Peyer's patch (tissue), 4 donors: ENCODE measurements around the gene AGMO. TPM values are rescaled to one million over a fixed set of nuclear protein-coding genes. Genes with fewer than 3 reads are reported as not detected.

ENCODE experiments used
- DNase-seq, 3 donors: peaks; one replicate each; pipeline ENCODE4 v3.0.0-alpha.2; 2017 to 2019
- H3K27ac ChIP-seq, 4 donors: fragments of 200-600 bp; sonication (generic); one replicate each; pipeline ENCODE4 v1.5.1; 2016 to 2019
- H3K27me3 ChIP-seq, 2 donors: fragments of 200-600 bp; sonication (generic); one replicate each; pipeline ENCODE4 v1.5.1; 2019
- H3K36me3 ChIP-seq, 3 donors: fragments of 200-600 bp; sonication (generic); one replicate each; pipeline ENCODE4 v1.5.1; 2016 to 2019
- H3K4me1 ChIP-seq, 4 donors: fragments of 200-600 bp; sonication (generic); one replicate each; pipeline ENCODE4 v1.5.1; 2016 to 2019
- H3K4me3 ChIP-seq, 4 donors: fragments of 200-600 bp; sonication (generic); 1 replicate in 3 of 4; 2 replicates in 1 of 4; pipeline ENCODE4 v1.5.1; 2016 to 2019; ENCODE audit warnings: mild to moderate bottlenecking in 1 of 4
- H3K9me3 ChIP-seq, 4 donors: fragments of 200-600 bp; sonication (generic); one replicate each; pipeline ENCODE4 v1.5.1; 2016 to 2019; ENCODE audit warnings: mild to moderate bottlenecking in 1 of 4
- POLR2A ChIP-seq, 2 donors: fragments of 450-650 bp; IDR thresholded peaks; one replicate each; pipeline ENCODE4 v1.5.1; 2017; ENCODE audit warnings: antibody characterized with exemption in 2 of 2, mild to moderate bottlenecking in 2 of 2, moderate library complexity in 2 of 2
- total RNA-seq, 4 donors: library from RNA; depleted of rRNA; stranded (reverse); fragments of >200 nt; gene quantifications; one replicate each; pipeline ENCODE4 v1.1.0, GENCODE V29; 2016
- TF ChIP-seq, protein P1 (sequence below), 6 experiments: fragments of 450-650 bp in 4 of 6; fragments of 200-600 bp in 2 of 6; sonication (generic) in 1 of 6; IDR thresholded peaks; one replicate each; pipeline ENCODE4 v1.5.1; 2017 to 2019; ENCODE audit warnings: antibody characterized with exemption in 6 of 6, mild to moderate bottlenecking in 3 of 6, moderate library complexity in 1 of 6

Gene AGMO
- total RNA-seq, 4 donors from 2014 or later = 0.83 to 25.7 (median 15.8) TPM

DNA sequence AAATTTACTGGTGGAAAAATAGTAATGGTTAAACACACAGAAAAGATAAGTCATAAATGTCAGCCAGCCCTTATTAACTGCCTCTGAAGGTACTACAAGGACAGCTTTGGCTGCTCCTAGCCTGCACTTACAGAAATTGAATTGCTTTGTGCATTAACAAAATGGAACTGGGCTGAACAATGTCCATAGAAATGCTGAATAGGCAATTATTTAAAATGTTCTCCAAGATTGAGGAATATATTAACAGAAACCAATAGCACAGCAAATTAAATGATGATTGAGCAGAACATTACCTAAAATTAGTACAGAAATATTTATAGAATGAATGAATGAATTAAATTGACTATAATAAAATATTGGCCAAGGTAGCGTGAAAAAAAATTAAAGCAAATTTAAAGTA lies 42.4 kb upstream of the AGMO start:
- H3K27ac ChIP-seq = no peak overlapping the region
- H3K9me3 ChIP-seq = no peaks in the 10 kb centered on the region
- H3K27me3 ChIP-seq = no peaks in the 10 kb centered on the region
- H3K36me3 ChIP-seq = no peaks in the 10 kb centered on the region
- no peak overlapping the region for H3K4me3 ChIP-seq
- no peaks in the 10 kb centered on the region for H3K4me1 ChIP-seq
- DNase-seq = no peak
- TF ChIP-seq, protein P1, sequence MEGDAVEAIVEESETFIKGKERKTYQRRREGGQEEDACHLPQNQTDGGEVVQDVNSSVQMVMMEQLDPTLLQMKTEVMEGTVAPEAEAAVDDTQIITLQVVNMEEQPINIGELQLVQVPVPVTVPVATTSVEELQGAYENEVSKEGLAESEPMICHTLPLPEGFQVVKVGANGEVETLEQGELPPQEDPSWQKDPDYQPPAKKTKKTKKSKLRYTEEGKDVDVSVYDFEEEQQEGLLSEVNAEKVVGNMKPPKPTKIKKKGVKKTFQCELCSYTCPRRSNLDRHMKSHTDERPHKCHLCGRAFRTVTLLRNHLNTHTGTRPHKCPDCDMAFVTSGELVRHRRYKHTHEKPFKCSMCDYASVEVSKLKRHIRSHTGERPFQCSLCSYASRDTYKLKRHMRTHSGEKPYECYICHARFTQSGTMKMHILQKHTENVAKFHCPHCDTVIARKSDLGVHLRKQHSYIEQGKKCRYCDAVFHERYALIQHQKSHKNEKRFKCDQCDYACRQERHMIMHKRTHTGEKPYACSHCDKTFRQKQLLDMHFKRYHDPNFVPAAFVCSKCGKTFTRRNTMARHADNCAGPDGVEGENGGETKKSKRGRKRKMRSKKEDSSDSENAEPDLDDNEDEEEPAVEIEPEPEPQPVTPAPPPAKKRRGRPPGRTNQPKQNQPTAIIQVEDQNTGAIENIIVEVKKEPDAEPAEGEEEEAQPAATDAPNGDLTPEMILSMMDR (IDR thresholded peaks at IDR 0.05) = no peak
- no peak for TF ChIP-seq POLR2A (IDR thresholded peaks at IDR 0.05)

DNA sequence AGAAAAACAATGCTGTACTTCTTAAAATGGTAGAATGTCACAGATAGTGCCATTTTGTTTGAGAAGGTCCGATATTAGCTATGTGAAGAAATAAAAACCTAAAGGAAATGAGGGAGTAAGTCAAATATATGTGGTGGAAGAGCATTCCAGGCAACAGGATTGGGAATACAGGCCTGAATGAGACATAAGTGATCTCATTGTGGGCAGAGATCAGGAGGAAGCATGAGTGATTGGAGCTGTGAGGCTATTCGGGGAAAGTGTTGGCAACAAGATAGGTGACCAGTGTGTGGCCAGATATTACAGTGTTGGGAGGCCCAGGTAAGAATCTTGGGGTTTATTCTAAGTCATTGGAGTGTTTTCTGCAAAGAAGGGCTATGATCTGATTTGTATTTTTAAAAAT lies 41.3 kb upstream of the AGMO start:
- Histone ChIP-seq H3K4me3 (no peak overlapping the region), H3K9me3 (no peaks in the 10 kb centered on the region), H3K27me3 (no peaks in the 10 kb centered on the region), H3K4me1 (no peaks in the 10 kb centered on the region), H3K27ac (no peak overlapping the region), H3K36me3 (no peaks in the 10 kb centered on the region)
- no peak for DNase-seq
- no peak for TF ChIP-seq POLR2A (IDR thresholded peaks at IDR 0.05)
- TF ChIP-seq, protein P1 (IDR thresholded peaks at IDR 0.05) = no peak

DNA sequence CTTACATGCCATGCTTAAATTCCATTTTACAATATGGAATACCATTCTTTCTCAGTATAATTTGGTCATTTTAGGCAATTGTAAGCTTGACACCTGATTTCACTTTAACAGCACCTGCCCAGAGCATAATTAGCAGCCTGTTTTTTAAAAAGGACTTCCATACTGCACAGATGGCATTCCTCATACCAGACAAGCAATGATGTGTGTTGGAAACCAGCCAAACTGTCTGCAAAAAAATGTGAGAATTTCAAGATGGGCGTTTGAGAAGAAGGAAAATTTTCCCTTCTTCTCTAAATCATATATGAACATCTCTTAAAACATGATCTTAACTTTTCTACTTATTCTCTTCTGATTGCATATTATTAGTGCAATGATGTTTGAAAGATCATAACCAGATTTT lies 40.4 kb upstream of the AGMO start:
- H3K27ac ChIP-seq = no peak overlapping the region

DNA sequence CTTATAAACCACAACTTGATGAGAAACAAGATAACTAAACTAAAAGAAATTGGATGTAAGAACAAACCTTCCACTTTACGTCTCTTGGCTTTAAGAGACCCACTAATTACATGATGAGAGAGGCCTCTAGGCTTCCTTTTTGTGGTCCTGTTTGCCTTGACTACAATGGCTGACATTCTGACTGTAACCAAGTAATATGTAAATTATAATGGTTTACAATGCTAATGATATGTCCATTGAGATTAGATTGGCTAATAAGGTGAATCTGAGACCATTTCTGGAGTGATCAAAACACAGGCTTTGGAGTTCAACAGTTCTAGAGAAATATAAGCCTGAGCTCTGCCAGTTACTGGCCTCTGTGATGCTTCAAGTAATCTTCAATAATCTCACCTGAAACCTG lies 39.4 kb upstream of the AGMO start:
- H3K27ac ChIP-seq = no peak overlapping the region
- no peaks in the 10 kb centered on the region for H3K27me3 ChIP-seq
- no peak for DNase-seq
- TF ChIP-seq, protein P1 (IDR thresholded peaks at IDR 0.05) = no peak
- no peak for TF ChIP-seq POLR2A (IDR thresholded peaks at IDR 0.05)
- no peak overlapping the region for H3K4me3 ChIP-seq
- H3K36me3 ChIP-seq = no peaks in the 10 kb centered on the region
- no peaks in the 10 kb centered on the region for H3K9me3 ChIP-seq
- H3K4me1 ChIP-seq = no peaks in the 10 kb centered on the region

More for the DNA sequence above, 40.4 kb upstream of the AGMO start:
- no peak for TF ChIP-seq POLR2A (IDR thresholded peaks at IDR 0.05)
- TF ChIP-seq, protein P1 (IDR thresholded peaks at IDR 0.05) = no peak
- no peak overlapping the region for H3K4me3 ChIP-seq
- no peak for DNase-seq
- H3K9me3 ChIP-seq = no peaks in the 10 kb centered on the region
- no peaks in the 10 kb centered on the region for H3K27me3 ChIP-seq
- no peaks in the 10 kb centered on the region for H3K36me3 ChIP-seq
- no peaks in the 10 kb centered on the region for H3K4me1 ChIP-seq

DNA sequence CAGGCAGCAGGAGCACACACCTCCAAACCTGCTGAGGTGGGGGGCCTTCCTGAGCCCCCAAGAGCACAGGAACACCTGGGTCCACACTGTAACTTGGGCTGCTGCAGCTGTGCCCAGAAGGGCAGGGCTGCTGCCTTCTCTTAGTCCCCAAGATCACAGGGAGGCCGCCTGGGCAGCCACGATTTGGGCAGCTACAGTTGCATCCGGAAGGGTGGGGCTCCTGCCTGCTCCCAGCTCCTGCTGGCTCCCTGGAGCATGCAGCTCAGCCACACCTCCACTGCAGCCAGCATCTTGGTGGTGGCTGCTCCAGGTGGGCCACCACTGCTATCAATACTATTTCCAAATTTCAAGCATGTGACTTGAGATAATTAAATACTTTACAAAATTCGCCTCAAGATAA lies 38.5 kb upstream of the AGMO start:
- DNase-seq = no peak
- Histone ChIP-seq H3K36me3 (no peaks in the 10 kb centered on the region), H3K27ac (no peak overlapping the region), H3K27me3 (no peaks in the 10 kb centered on the region), H3K4me3 (no peak overlapping the region), H3K4me1 (no peaks in the 10 kb centered on the region), H3K9me3 (no peaks in the 10 kb centered on the region)
- TF ChIP-seq, protein P1 (IDR thresholded peaks at IDR 0.05) = no peak
- TF ChIP-seq POLR2A (IDR thresholded peaks at IDR 0.05) = no peak

DNA sequence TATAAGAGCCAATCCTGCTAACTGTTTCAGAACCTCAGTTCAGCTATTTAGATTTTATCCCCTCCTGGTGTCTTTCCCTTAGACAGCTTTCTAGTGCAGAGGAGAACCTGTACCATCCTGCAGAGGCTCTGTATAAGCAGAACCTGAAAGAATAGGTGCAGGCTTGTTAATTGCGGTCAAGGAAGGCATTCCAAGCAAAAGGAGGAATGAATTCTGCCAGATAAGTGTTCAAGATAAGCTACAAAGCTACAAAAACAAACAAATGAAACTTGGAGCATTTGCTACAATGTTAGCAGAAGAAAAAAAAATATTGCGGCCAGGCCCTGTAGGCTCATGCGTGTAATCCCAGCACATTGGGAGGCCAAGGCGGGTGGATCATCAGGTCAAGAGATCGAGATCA lies 32.6 kb upstream of the AGMO start:
- Histone ChIP-seq H3K27ac (no peak overlapping the region), H3K4me1 (no peaks in the 10 kb centered on the region), H3K4me3 (no peak overlapping the region), H3K9me3 (no peaks in the 10 kb centered on the region), H3K27me3 (no peaks in the 10 kb centered on the region), H3K36me3 (no peaks in the 10 kb centered on the region)
- no peak for TF ChIP-seq POLR2A (IDR thresholded peaks at IDR 0.05)
- TF ChIP-seq, protein P1 (IDR thresholded peaks at IDR 0.05) = no peak
- no peak for DNase-seq
